ENCODE data around the gene SBF2.

The SBF2 gene

DNA sequence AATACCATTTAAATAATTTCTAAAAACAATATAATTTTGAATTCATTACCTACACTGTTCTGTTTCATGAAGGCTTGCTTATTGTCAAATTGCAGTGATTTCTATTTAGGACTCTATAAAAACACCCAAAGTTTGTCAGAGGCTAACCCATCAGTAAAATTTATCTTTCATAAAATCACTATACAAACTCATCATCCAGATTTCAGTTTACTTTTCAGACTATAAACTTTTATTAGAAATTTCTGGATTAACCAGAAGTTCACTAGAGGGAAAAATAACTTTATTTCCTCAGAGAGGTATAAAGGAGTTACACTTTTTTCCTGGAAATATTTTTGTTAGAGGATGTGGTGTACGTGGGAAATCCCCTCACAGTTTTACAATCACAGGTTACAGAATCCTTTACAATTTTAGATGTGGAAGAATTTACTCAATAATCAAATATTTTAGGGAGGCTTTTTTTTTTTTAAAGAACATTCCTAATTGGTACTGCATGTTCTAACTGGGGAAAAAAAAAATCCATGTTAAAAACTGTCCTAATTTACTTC is 453.5 kb downstream of the SBF2 start:
- Histone ChIP-seq H3K4me1 (ENCODE audit: control insufficient read depth, insufficient read depth, low read length) (peaks cover 24% of the 10 kb centered on the region), H3K4me3 (ENCODE audit: low read length) (no peak overlapping the region), H3K27me3 (ENCODE audit: control insufficient read depth, insufficient read depth, low read length) (no peaks in the 10 kb centered on the region), H3K9ac (ENCODE audit: low read depth, low read length) (no peak overlapping the region), H3K4me2 (ENCODE audit: low read length) (no peak overlapping the region), H3K36me3 (ENCODE audit: insufficient read depth, low read length) (peaks cover 24% of the 10 kb centered on the region), H3K9me3 (replicated peaks; ENCODE audit: low read length) (no peaks in the 10 kb centered on the region)

DNA sequence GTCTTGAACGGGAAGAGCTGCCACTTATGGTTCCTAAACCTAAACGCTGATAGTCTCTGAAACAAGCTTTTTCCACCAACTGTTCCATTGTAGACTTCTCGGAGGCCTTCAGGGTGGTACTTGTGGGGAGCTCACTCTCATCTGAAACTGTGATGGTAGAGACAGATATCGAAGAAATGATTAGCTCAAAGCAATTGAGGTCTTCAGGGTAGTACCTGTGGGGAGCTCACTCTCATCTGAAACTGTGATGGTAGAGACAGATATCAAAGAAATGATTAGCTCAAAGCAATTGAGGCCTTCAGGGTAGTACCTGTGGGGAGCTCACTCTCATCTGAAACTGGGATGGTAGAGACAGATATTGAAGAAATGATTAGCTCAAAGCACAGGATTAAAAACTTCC is 454.5 kb downstream of the SBF2 start:
- peaks cover 19% of the 10 kb centered on the region for H3K36me3 ChIP-seq (ENCODE audit: insufficient read depth, low read length)
- no peaks in the 10 kb centered on the region for H3K27me3 ChIP-seq (ENCODE audit: control insufficient read depth, insufficient read depth, low read length)
- peaks cover 24% of the 10 kb centered on the region for H3K4me1 ChIP-seq (ENCODE audit: control insufficient read depth, insufficient read depth, low read length)
- no peak overlapping the region for H3K4me2 ChIP-seq (ENCODE audit: low read length)
- H3K9ac ChIP-seq (ENCODE audit: low read depth, low read length), result no peak overlapping the region
- H3K4me3 ChIP-seq (ENCODE audit: low read length), result no peak overlapping the region
- no peaks in the 10 kb centered on the region for H3K9me3 ChIP-seq (replicated peaks; ENCODE audit: low read length)

DNA sequence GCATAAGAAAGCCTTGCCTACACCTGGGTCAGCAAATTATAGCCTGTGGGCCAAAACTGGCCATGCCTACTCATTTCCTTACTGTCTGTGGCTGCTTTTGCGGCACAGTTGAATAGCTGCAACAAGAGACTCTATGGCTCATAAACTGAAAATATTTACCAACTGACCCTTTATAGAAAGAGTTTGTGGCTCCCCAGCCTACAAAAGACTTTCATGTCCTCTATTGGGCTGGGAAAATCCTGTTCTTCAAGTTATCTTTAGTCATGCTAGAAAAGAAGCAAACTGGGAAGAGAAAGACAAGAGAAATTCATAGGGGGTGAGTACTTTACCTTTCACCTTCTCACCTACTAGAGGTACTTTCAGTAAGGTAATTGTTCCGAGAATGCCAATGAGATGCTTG is 455.1 kb downstream of the SBF2 start:
- peak overlapping the region; percentile 44 for H3K4me2 ChIP-seq (ENCODE audit: low read length)
- peak overlapping the region; percentile 33 for H3K9ac ChIP-seq (ENCODE audit: low read depth, low read length)
- peaks cover 24% of the 10 kb centered on the region for H3K4me1 ChIP-seq (ENCODE audit: control insufficient read depth, insufficient read depth, low read length)
- H3K27me3 ChIP-seq (ENCODE audit: control insufficient read depth, insufficient read depth, low read length), result no peaks in the 10 kb centered on the region
- no peaks in the 10 kb centered on the region for H3K9me3 ChIP-seq (replicated peaks; ENCODE audit: low read length)
- peak overlapping the region; percentile 26 for H3K4me3 ChIP-seq (ENCODE audit: low read length)
- H3K36me3 ChIP-seq (ENCODE audit: insufficient read depth, low read length), result peaks cover 19% of the 10 kb centered on the region

DNA sequence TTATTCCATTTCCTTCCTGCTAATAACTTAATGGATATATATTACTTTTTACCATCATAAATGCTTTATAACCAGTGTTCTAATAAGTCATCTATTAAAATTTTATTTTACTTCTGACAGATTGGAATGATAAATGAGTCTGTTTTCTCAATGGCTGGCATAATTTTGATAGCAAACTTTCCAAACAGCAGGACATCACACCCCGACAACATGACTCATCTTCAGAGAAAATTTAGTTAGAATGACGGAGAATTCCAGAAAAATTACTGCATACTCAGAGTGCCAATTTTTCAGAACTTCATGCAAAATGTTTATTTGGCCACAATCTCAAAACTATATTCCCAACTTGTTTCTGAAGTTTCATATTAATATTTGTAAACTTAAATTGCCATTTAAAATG is 455.8 kb downstream of the SBF2 start:
- no peak overlapping the region for H3K4me3 ChIP-seq (ENCODE audit: low read length)
- peak overlapping the region; percentile 33 for H3K9ac ChIP-seq (ENCODE audit: low read depth, low read length)
- peaks cover 24% of the 10 kb centered on the region for H3K4me1 ChIP-seq (ENCODE audit: control insufficient read depth, insufficient read depth, low read length)
- H3K4me2 ChIP-seq (ENCODE audit: low read length), result peak overlapping the region; percentile 44
- H3K27me3 ChIP-seq (ENCODE audit: control insufficient read depth, insufficient read depth, low read length), result no peaks in the 10 kb centered on the region
- peaks cover 19% of the 10 kb centered on the region for H3K36me3 ChIP-seq (ENCODE audit: insufficient read depth, low read length)
- H3K9me3 ChIP-seq (replicated peaks; ENCODE audit: low read length), result no peaks in the 10 kb centered on the region

DNA sequence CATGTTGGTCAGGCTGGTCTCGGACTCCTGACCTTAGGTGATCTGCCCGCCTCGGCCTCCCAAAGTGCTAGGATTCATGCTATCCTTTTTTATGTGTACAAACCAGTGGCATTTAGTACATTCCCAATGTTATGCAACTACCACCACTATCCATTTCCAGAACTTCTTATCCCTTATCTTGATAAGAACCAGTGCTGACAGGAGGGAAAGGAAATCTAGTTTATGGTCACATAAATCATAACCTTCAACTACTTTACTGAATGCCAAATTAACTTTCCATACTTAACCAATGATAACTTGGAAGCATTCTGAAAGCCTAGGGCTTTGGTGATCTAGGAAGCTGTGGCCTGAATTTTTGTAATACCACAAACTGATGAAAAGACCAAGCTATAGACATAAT is 459.7 kb downstream of the SBF2 start:
- peaks cover 12% of the 10 kb centered on the region for H3K36me3 ChIP-seq (ENCODE audit: insufficient read depth, low read length)
- H3K4me3 ChIP-seq (ENCODE audit: low read length), result no peak overlapping the region
- H3K9ac ChIP-seq (ENCODE audit: low read depth, low read length), result no peak overlapping the region
- no peak overlapping the region for H3K4me2 ChIP-seq (ENCODE audit: low read length)
- no peaks in the 10 kb centered on the region for H3K27me3 ChIP-seq (ENCODE audit: control insufficient read depth, insufficient read depth, low read length)
- peaks cover 17% of the 10 kb centered on the region for H3K4me1 ChIP-seq (ENCODE audit: control insufficient read depth, insufficient read depth, low read length)
- no peaks in the 10 kb centered on the region for H3K9me3 ChIP-seq (replicated peaks; ENCODE audit: low read length)

DNA sequence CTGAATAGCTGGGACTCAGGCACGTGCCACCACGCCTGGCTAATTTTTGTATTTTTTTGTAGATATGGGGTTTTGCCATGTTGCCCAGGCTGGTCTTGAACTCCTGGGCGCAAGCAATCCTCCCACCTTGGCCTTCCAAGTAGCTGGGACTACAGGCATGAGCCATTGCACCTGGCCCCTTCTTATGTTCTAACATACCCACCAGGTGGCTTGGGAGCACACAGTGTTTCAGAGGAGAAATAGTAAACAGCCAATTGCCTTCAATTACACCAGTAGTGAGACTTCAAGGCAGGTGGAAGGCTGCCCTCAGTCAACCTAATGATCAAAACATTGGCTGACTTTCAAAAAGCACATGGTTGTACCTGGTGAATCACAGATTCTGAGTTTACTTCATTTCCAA is 462.9 kb downstream of the SBF2 start:
- no peak overlapping the region for H3K4me3 ChIP-seq (ENCODE audit: low read length)
- peaks cover 10% of the 10 kb centered on the region for H3K36me3 ChIP-seq (ENCODE audit: insufficient read depth, low read length)
- no peaks in the 10 kb centered on the region for H3K27me3 ChIP-seq (ENCODE audit: control insufficient read depth, insufficient read depth, low read length)
- no peaks in the 10 kb centered on the region for H3K4me1 ChIP-seq (ENCODE audit: control insufficient read depth, insufficient read depth, low read length)
- H3K9ac ChIP-seq (ENCODE audit: low read depth, low read length), result no peak overlapping the region
- no peak overlapping the region for H3K4me2 ChIP-seq (ENCODE audit: low read length)
- H3K9me3 ChIP-seq (replicated peaks; ENCODE audit: low read length), result no peaks in the 10 kb centered on the region

DNA sequence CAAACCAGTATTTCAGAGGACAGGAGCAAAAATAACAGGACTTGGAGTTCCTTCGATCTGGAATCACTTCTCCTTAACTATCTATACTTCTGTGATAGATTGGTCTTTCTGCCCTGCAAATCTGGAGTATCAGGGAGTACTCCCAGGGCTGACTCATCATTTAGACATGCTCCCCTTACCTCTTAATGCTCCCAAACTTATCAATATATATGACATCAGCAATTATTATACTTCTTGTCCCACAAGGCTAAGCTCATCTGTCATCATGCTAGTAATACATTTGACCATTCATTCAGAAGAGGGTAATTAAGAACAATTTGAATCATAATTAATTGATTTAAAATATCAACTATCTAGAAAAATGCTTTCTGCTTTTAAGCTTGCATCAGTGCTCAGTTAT is 466.3 kb downstream of the SBF2 start:
- Histone ChIP-seq H3K4me2 (ENCODE audit: low read length) (no peak overlapping the region), H3K9me3 (replicated peaks; ENCODE audit: low read length) (no peaks in the 10 kb centered on the region), H3K9ac (ENCODE audit: low read depth, low read length) (no peak overlapping the region), H3K36me3 (ENCODE audit: insufficient read depth, low read length) (peaks cover 10% of the 10 kb centered on the region), H3K27me3 (ENCODE audit: control insufficient read depth, insufficient read depth, low read length) (no peaks in the 10 kb centered on the region), H3K4me1 (ENCODE audit: control insufficient read depth, insufficient read depth, low read length) (no peaks in the 10 kb centered on the region), H3K4me3 (ENCODE audit: low read length) (no peak overlapping the region)

DNA sequence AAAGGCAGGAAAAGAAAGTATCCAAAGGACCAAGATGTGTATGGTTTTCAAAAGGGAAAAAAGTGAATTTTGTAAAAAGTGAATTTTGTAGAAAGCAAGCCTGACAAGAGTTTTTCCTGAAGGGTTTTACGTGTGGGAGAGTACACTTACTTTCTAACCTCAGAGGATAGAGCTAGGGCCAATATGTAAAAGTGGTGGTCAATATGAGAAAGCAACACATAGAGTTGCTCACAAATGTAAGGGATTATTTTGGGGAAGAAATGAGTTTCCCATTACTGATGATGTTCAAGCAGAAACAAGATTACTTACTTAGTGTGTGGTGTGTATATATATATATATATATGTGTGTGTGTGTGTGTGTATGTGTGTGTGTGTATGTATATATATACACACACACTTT is 467.6 kb downstream of the SBF2 start:
- Histone ChIP-seq H3K9ac (ENCODE audit: low read depth, low read length) (no peak overlapping the region), H3K4me1 (ENCODE audit: control insufficient read depth, insufficient read depth, low read length) (no peaks in the 10 kb centered on the region), H3K4me2 (ENCODE audit: low read length) (no peak overlapping the region), H3K36me3 (ENCODE audit: insufficient read depth, low read length) (peaks cover 3% of the 10 kb centered on the region), H3K27me3 (ENCODE audit: control insufficient read depth, insufficient read depth, low read length) (no peaks in the 10 kb centered on the region), H3K4me3 (ENCODE audit: low read length) (no peak overlapping the region), H3K9me3 (replicated peaks; ENCODE audit: low read length) (no peaks in the 10 kb centered on the region)

DNA sequence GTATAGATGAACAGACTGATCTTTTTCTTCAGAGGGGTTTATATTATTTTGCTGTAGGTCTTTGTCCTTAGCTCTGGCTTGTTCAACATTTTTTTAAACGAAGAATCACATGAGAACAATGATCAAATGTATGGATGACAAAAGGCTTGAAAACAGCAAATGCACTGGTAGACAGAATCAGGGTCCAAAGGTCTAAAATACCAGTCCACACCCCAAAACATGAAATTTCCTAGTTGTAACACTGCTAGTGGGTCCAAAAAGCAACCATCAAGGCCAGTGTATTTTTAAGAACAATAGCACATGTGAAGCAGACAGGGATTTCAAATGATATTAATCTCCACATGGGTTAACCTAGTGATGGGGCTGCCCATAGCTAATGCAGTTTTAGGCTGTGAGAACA is 468.1 kb downstream of the SBF2 start:
- no peaks in the 10 kb centered on the region for H3K27me3 ChIP-seq (ENCODE audit: control insufficient read depth, insufficient read depth, low read length)
- no peaks in the 10 kb centered on the region for H3K9me3 ChIP-seq (replicated peaks; ENCODE audit: low read length)
- no peak overlapping the region for H3K4me2 ChIP-seq (ENCODE audit: low read length)
- H3K9ac ChIP-seq (ENCODE audit: low read depth, low read length), result no peak overlapping the region
- no peak overlapping the region for H3K4me3 ChIP-seq (ENCODE audit: low read length)
- H3K4me1 ChIP-seq (ENCODE audit: control insufficient read depth, insufficient read depth, low read length), result no peaks in the 10 kb centered on the region
- H3K36me3 ChIP-seq (ENCODE audit: insufficient read depth, low read length), result peaks cover 3% of the 10 kb centered on the region

DNA sequence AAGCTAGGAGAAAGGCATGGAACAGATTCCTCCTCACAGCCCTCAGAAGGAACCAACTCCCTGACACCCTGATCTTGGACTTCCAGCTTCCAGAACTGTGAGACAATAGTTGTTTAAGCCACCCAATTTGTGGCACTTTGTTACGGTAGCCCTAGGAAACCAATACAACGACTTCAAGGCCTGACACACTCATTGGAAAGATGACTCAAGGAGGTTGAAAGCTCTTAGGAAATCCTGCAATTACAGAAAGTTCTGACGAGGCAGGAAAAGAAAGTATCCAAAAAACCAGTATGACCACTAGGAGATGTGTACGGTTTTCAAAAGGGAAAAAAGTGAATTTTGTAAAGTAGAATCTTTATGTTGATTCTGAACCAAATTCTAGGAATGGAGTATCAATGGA is 468.7 kb downstream of the SBF2 start:
- H3K4me2 ChIP-seq (ENCODE audit: low read length), result no peak overlapping the region
- no peak overlapping the region for H3K9ac ChIP-seq (ENCODE audit: low read depth, low read length)

DNA sequence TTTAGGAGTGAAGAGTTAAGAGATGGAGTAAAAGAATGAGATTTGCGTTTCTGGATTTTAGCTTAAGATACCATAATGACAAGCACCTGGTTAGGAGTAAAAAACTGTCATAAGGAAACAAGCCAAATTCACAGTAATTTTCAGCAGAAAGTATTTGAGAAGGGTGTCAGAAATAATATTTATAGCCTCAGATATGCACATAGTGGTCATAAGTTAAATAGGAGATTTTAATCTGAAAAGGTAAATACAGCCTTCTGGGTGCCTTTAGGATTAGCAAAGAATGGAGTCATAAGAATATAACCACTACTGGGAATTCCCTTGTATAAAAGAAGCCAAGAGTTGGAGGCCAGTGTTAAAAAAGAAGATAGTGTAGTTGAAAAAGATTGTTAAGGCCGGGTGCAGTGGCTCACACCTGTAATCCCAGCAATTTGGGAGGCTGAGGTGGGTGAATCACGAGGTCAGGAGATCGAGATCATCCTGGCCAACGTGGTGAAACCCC is 470.1 kb downstream of the SBF2 start:
- no peak overlapping the region for H3K4me3 ChIP-seq (ENCODE audit: low read length)
- H3K27me3 ChIP-seq (ENCODE audit: control insufficient read depth, insufficient read depth, low read length), result no peaks in the 10 kb centered on the region
- H3K9ac ChIP-seq (ENCODE audit: low read depth, low read length), result no peak overlapping the region

More for the DNA sequence above, 468.7 kb downstream of the SBF2 start:
- Histone ChIP-seq H3K36me3 (ENCODE audit: insufficient read depth, low read length) (peaks cover 3% of the 10 kb centered on the region), H3K27me3 (ENCODE audit: control insufficient read depth, insufficient read depth, low read length) (no peaks in the 10 kb centered on the region), H3K4me1 (ENCODE audit: control insufficient read depth, insufficient read depth, low read length) (no peaks in the 10 kb centered on the region), H3K4me3 (ENCODE audit: low read length) (no peak overlapping the region), H3K9me3 (replicated peaks; ENCODE audit: low read length) (no peaks in the 10 kb centered on the region)

DNA sequence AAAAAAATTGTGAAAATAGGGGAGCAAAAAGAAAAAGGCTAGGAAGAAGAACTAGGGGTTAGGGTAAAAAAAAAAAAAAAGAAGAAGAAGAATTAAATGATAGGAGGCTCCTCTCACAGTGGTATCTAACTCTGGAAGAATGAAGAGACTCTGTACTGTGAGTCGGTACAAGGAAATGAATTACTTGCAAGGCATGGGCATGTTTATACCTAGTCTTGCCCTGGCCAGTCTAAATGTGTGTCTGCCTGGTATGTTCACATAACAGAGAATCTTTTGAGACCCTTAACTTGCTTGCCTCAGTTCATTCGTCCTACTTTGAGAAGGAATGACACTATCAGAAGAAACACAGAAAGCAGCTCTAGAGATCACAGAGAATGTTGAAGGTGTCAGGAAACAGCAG is 470.6 kb downstream of the SBF2 start:
- Histone ChIP-seq H3K9ac (ENCODE audit: low read depth, low read length) (no peak overlapping the region), H3K4me3 (ENCODE audit: low read length) (no peak overlapping the region), H3K4me2 (ENCODE audit: low read length) (no peak overlapping the region), H3K36me3 (ENCODE audit: insufficient read depth, low read length) (no peaks in the 10 kb centered on the region), H3K27me3 (ENCODE audit: control insufficient read depth, insufficient read depth, low read length) (no peaks in the 10 kb centered on the region), H3K4me1 (ENCODE audit: control insufficient read depth, insufficient read depth, low read length) (no peaks in the 10 kb centered on the region), H3K9me3 (replicated peaks; ENCODE audit: low read length) (no peaks in the 10 kb centered on the region)

More for the DNA sequence above, 470.1 kb downstream of the SBF2 start:
- Histone ChIP-seq H3K9me3 (replicated peaks; ENCODE audit: low read length) (no peaks in the 10 kb centered on the region), H3K4me1 (ENCODE audit: control insufficient read depth, insufficient read depth, low read length) (no peaks in the 10 kb centered on the region), H3K36me3 (ENCODE audit: insufficient read depth, low read length) (no peaks in the 10 kb centered on the region), H3K4me2 (ENCODE audit: low read length) (no peak overlapping the region)
